ENCODE data around the gene COL23A1.

The COL23A1 gene

DNA sequence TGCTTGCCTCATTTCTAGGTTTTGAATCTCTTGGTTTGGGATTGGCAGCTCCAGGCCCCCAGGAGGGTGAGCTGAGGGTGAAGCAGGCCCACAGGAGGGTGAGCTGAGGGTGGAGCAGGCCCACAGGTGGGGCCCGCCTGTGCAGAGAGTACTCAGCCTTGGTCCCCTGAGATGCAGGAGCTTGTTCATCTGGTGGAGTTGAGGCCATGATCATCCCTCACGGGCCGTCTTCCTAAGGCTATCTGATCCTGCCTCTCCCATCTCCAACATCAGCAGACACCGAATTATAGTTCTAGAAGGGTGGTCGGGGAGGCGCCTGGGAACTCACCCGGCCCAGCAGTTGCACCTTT lies 225.9 kb downstream of the COL23A1 start:
- DNase-seq (ENCODE audit: low read depth): no peak
- no peak overlapping the region for H3K4me3 ChIP-seq (ENCODE audit: low read length)
- no peak for TF ChIP-seq CTCF (IDR thresholded peaks at IDR 0.05; ENCODE audit: insufficient read depth, low read depth, low read length, missing control alignments)

GRCh38 chr5:178363501-178364325 lies 226.5 kb downstream of the COL23A1 start:
- no peak overlapping the region for H3K4me3 ChIP-seq (ENCODE audit: low read length)
- DNase-seq (ENCODE audit: low read depth): no peak
- no peak for TF ChIP-seq CTCF (IDR thresholded peaks at IDR 0.05; ENCODE audit: insufficient read depth, low read depth, low read length, missing control alignments)

DNA sequence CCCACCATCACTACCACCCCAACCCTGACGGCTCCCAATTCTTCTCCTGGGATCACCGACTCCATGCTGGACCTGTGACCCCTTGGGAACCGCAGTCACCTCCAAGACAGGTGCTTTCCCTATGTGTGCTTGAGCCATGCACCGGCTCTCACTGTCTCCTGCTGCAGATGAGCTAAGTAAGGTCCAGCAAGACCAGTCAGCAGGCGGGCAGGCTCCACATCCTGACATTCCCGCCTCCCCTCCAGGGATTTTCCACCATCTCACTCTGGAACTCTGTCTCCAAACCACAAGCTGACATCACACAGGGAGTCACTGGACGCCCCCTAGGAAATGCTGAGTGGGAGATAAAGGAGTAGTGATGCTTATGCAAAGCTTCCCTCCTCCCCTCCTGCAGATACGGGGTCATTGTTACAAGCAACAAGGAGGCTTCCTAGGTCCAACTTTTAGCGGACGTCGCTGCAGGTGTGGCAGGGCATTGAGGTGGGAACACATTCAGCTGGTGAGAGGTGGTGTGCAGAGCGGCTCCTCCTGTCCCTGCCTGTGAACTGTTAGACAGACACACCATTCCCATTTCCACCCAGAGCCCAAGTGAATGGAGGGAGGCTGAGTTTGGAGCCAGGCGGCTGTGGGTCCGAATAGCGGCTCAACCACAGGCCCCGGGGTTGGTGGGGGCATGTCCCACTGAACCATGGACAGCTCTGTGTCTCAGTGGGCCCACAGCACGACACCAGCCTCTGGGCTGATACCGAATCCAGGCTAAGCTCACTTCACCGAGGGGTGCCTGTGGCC lies 228.3 kb downstream of the COL23A1 start:
- no peak for DNase-seq (ENCODE audit: low read depth)
- no peak overlapping the region for H3K4me3 ChIP-seq (ENCODE audit: low read length)
- TF ChIP-seq CTCF (IDR thresholded peaks at IDR 0.05; ENCODE audit: insufficient read depth, low read depth, low read length, missing control alignments): no peak

- no peak for DNase-seq (ENCODE audit: low read depth)
- no peak for TF ChIP-seq CTCF (IDR thresholded peaks at IDR 0.05; ENCODE audit: insufficient read depth, low read depth, low read length, missing control alignments)
- no peak overlapping the region for H3K4me3 ChIP-seq (ENCODE audit: low read length)
Observed at GRCh38 chr5:178360926-178361235, 229.3 kb downstream of the COL23A1 start.

GRCh38 chr5:178360222-178360925 lies 229.8 kb downstream of the COL23A1 start:
- TF ChIP-seq CTCF (IDR thresholded peaks at IDR 0.05; ENCODE audit: insufficient read depth, low read depth, low read length, missing control alignments): no peak
- no peak overlapping the region for H3K4me3 ChIP-seq (ENCODE audit: low read length)
- no peak for DNase-seq (ENCODE audit: low read depth)

DNA sequence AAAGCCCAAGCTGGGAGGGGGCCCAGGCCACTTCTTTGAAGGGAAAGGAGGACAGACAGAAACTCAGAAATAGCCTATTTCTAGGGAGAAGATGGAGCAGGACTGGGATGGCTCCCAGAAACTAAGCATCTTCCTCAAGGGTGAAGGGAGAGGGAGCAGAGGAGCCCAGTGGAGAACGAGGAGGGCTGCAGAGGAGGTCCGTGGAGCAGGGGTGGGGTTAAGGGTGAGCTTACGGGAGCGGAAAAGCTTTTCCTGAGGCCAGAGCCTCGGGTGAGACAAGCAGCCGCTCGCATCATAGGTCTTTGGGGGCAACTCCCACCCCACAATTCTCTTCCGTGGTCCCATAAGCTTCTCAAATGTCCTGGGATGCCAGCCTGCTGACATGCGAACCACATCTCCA lies 230.5 kb downstream of the COL23A1 start:
- no peak overlapping the region for H3K4me3 ChIP-seq (ENCODE audit: low read length)
- no peak for DNase-seq (ENCODE audit: low read depth)
- no peak for TF ChIP-seq CTCF (IDR thresholded peaks at IDR 0.05; ENCODE audit: insufficient read depth, low read depth, low read length, missing control alignments)

Data from epithelial cell of esophagus (primary cell).